ENCODE data around the gene C1QTNF5. TPM values are rescaled to one million over a fixed set of nuclear protein-coding genes. Genes with fewer than 3 reads are reported as not detected.

Gene C1QTNF5
- total RNA-seq, 1 donor from 2014 or later: 0.90 TPM

- H3K36me3 ChIP-seq: no peaks in the 10 kb centered on the region
- no peaks in the 10 kb centered on the region for H3K9me3 ChIP-seq (ENCODE audit: low read depth)
- H3F3A ChIP-seq (ENCODE audit: low read depth): peaks cover 33% of the 10 kb centered on the region
- peaks cover 13% of the 10 kb centered on the region for H3K27me3 Mint-ChIP-seq (ENCODE audit: insufficient read depth, low read depth)
- peaks cover 35% of the 10 kb centered on the region for H3K27me3 ChIP-seq
- H3K4me2 ChIP-seq: peak overlapping the region; percentile 89
- peak; percentile 61 for DNase-seq (ENCODE audit: low spot score)
- no peaks in the 10 kb centered on the region for H3K79me2 ChIP-seq (ENCODE audit: low read depth)
- peak overlapping the region; percentile 74 for H3K4me3 ChIP-seq
- peaks cover 47% of the 10 kb centered on the region for H3K4me1 ChIP-seq
- peak overlapping the region; percentile 79 for H3K4me3 Mint-ChIP-seq
- H3K27ac ChIP-seq: no peak overlapping the region
- H3K36me3 Mint-ChIP-seq: no peaks in the 10 kb centered on the region
- H2AFZ ChIP-seq (replicated peaks): peak overlapping the region; percentile 12
- no peak overlapping the region for H3K9ac ChIP-seq
- TF ChIP-seq EZH2phosphoT487 (IDR thresholded peaks at IDR 0.05) (no peak), EZH2 (IDR thresholded peaks at IDR 0.05) (no peak), CTCF (IDR thresholded peaks at IDR 0.05) (peak; percentile 13)
- H3K9me3 Mint-ChIP-seq: no peaks in the 10 kb centered on the region
- peaks cover 30% of the 10 kb centered on the region for H3K4me1 Mint-ChIP-seq
- H3K27ac Mint-ChIP-seq: no peak overlapping the region
- H4K20me1 ChIP-seq (ENCODE audit: low read depth): peaks cover 6% of the 10 kb centered on the region
Observed at GRCh38 chr11:119315131-119316015, 25.3 kb downstream of the C1QTNF5 start.

GRCh38 chr11:119314726-119315125 lies 26.0 kb downstream of the C1QTNF5 start:
- Histone ChIP-seq H3K79me2 (ENCODE audit: low read depth) (no peaks in the 10 kb centered on the region), H3F3A (ENCODE audit: low read depth) (peaks cover 26% of the 10 kb centered on the region), H3K4me3 (peak overlapping the region; percentile 74), H3K27ac (no peak overlapping the region), H3K36me3 (no peaks in the 10 kb centered on the region), H3K9me3 (ENCODE audit: low read depth) (no peaks in the 10 kb centered on the region), H3K27me3 (peaks cover 35% of the 10 kb centered on the region), H3K4me1 (peaks cover 41% of the 10 kb centered on the region), H3K9ac (no peak overlapping the region), H4K20me1 (ENCODE audit: low read depth) (peaks cover 6% of the 10 kb centered on the region), H3K4me2 (peak overlapping the region; percentile 89), H2AFZ (replicated peaks) (peak overlapping the region; percentile 12)
- no peaks in the 10 kb centered on the region for H3K36me3 Mint-ChIP-seq
- H3K9me3 Mint-ChIP-seq: no peaks in the 10 kb centered on the region
- TF ChIP-seq EZH2 (IDR thresholded peaks at IDR 0.05) (no peak), CTCF (IDR thresholded peaks at IDR 0.05) (no peak), EZH2phosphoT487 (IDR thresholded peaks at IDR 0.05) (no peak)
- no peak overlapping the region for H3K27ac Mint-ChIP-seq
- H3K4me1 Mint-ChIP-seq: peaks cover 26% of the 10 kb centered on the region
- H3K27me3 Mint-ChIP-seq (ENCODE audit: insufficient read depth, low read depth): peaks cover 13% of the 10 kb centered on the region
- peak overlapping the region; percentile 46 for H3K4me3 Mint-ChIP-seq
- DNase-seq (ENCODE audit: low spot score): no peak

GRCh38 chr11:119310682-119311052 lies 30.0 kb downstream of the C1QTNF5 start:
- no peak overlapping the region for H3K27ac ChIP-seq
- H2AFZ ChIP-seq (replicated peaks): no peak overlapping the region
- peaks cover 14% of the 10 kb centered on the region for H3F3A ChIP-seq (ENCODE audit: low read depth)
- H3K4me3 ChIP-seq: no peak overlapping the region
- DNase-seq (ENCODE audit: low spot score): no peak
- H3K27me3 Mint-ChIP-seq (ENCODE audit: insufficient read depth, low read depth): peaks cover 2% of the 10 kb centered on the region
- no peak overlapping the region for H3K9ac ChIP-seq
- H3K9me3 Mint-ChIP-seq: no peaks in the 10 kb centered on the region
- no peaks in the 10 kb centered on the region for H3K36me3 Mint-ChIP-seq
- H3K9me3 ChIP-seq (ENCODE audit: low read depth): no peaks in the 10 kb centered on the region
- H3K4me2 ChIP-seq: no peak overlapping the region
- peaks cover 14% of the 10 kb centered on the region for H3K27me3 ChIP-seq
- H4K20me1 ChIP-seq (ENCODE audit: low read depth): peaks cover 11% of the 10 kb centered on the region
- H3K79me2 ChIP-seq (ENCODE audit: low read depth): no peaks in the 10 kb centered on the region
- TF ChIP-seq CTCF (IDR thresholded peaks at IDR 0.05) (no peak), EZH2 (IDR thresholded peaks at IDR 0.05) (no peak), EZH2phosphoT487 (IDR thresholded peaks at IDR 0.05) (no peak)
- peaks cover 21% of the 10 kb centered on the region for H3K4me1 Mint-ChIP-seq
- H3K27ac Mint-ChIP-seq: no peak overlapping the region
- H3K36me3 ChIP-seq: no peaks in the 10 kb centered on the region
- peaks cover 20% of the 10 kb centered on the region for H3K4me1 ChIP-seq
- no peak overlapping the region for H3K4me3 Mint-ChIP-seq
